Measurements from ENCODE around the gene NUDT1.
A peak's percentile ranks its signal among the peaks of the same experiment; 100 is the strongest.

Gene NUDT1

DNA sequence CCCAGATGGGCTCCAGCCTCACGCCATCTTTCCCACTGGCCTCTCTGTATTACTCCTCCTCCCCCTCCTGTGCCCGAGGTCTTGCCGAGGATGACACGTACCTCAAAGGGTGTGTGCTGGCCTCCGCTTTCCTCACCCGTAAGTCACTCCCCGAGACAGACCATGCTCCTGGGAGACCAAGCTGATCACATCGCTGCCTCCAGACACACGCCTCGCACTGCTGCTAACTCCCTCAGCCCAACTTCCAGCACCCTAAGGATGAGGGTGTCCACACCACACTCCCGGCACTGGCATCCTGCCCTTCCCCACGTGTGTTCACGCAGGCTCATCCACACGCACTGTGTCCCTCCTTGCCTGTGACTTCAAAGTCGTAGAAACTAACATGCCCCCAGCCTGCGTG lies 33.3 kb upstream of the NUDT1 start:
- no peak overlapping the region for H3K4me3 ChIP-seq (ENCODE audit: low read depth, low read length)
- DNase-seq (ENCODE audit: low read depth): no peak
- TF ChIP-seq, protein P1, sequence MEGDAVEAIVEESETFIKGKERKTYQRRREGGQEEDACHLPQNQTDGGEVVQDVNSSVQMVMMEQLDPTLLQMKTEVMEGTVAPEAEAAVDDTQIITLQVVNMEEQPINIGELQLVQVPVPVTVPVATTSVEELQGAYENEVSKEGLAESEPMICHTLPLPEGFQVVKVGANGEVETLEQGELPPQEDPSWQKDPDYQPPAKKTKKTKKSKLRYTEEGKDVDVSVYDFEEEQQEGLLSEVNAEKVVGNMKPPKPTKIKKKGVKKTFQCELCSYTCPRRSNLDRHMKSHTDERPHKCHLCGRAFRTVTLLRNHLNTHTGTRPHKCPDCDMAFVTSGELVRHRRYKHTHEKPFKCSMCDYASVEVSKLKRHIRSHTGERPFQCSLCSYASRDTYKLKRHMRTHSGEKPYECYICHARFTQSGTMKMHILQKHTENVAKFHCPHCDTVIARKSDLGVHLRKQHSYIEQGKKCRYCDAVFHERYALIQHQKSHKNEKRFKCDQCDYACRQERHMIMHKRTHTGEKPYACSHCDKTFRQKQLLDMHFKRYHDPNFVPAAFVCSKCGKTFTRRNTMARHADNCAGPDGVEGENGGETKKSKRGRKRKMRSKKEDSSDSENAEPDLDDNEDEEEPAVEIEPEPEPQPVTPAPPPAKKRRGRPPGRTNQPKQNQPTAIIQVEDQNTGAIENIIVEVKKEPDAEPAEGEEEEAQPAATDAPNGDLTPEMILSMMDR (conservative IDR thresholded peaks at IDR 0.05; ENCODE audit: low read depth, low read length): no peak

DNA sequence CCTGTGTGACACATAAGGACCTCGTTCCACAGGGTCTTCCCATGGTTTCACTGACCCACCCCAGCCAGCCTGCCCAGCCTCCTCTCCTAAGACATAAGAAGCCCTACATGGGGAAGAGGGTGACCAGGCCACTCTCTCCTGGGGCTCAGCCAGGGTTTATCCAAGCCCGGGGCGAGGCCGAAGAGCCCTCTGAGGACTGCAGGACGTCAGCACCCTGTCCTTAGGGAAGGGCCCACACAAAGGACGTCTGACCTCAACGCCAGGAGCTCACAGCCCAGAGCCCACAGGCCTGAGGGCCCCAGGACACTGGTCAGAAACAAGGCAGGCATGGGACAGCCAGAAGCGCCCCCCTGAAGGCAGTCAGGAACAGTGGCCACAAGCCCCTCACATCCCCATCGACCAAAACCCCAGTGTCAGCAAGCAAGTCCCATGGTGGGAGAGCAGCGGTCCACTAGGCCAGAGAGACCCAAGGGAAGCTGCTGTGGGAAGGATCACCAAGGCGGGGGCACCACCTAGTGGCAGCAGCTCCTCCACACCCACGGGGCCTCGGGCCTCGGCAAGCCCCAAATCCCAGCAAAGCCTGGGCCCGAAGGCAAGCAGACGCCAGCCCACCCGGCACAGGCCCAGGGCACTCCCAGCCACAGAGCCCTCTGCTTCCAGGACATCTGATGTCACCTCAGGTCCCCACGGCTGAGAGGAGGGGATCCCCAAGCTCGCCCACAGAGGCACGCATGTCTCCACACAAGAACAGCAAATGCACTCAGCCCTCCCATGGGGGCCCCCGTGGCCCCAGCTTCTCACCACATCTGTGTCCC lies 32.7 kb upstream of the NUDT1 start:
- H3K4me3 ChIP-seq (ENCODE audit: low read depth, low read length): no peak overlapping the region
- TF ChIP-seq, protein P1 (conservative IDR thresholded peaks at IDR 0.05; ENCODE audit: low read depth, low read length): peak; percentile 91
- peak; percentile 81 for DNase-seq (ENCODE audit: low read depth)

DNA sequence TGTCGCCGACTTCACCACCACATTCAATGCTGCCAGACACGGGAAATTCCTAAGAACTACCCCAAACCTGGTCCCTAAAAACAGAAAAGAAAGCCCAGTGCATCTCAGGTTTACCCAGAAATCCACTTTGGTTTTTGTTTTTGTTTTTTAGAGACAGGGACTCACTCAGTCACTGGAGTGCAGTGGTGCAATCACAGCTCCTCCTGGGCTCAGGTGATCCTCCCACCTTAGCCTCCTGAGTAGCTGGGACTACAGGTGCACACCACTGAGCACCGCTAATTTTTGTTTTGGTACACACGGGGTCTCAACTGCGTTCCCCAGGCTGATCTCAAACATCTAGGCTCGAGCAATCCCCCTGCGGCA lies 32.1 kb upstream of the NUDT1 start:
- no peak for DNase-seq (ENCODE audit: low read depth)
- no peak overlapping the region for H3K4me3 ChIP-seq (ENCODE audit: low read depth, low read length)
- TF ChIP-seq, protein P1 (conservative IDR thresholded peaks at IDR 0.05; ENCODE audit: low read depth, low read length): no peak

DNA sequence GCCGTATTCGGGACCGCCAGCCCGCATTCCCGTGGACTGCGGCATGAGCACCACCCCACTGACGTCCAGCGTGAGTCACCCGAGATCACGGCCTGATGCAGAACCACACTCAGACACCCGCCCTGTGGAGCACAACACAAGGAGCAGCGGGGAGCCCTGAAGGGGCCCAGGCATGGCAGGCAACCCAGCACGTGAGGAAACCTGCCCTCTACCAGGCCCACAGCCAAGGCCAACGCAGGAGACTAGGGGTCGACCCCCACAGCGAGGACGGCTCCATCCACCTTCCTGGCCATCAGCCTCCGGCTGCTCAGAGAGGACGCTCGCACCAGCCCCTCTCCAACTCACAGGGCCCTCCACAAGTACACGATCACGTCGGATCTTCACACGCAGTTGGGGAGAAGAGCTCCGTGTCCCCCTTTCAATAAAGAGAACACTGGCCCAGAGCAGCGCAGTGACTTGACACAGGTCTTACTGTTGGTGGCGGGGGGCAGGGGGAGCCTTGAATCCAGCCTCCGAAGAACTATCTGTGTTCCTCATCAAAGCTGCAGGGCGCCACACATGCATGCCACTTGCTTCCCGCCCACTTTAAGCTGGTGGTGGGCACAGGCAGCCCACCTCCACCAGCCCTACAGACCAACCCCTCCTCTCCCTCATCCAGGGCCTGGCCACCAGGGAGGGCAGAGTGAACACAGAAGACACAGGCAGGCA lies 31.3 kb upstream of the NUDT1 start:
- no peak for DNase-seq (ENCODE audit: low read depth)
- TF ChIP-seq, protein P1 (conservative IDR thresholded peaks at IDR 0.05; ENCODE audit: low read depth, low read length): no peak
- H3K4me3 ChIP-seq (ENCODE audit: low read depth, low read length): no peak overlapping the region

DNA sequence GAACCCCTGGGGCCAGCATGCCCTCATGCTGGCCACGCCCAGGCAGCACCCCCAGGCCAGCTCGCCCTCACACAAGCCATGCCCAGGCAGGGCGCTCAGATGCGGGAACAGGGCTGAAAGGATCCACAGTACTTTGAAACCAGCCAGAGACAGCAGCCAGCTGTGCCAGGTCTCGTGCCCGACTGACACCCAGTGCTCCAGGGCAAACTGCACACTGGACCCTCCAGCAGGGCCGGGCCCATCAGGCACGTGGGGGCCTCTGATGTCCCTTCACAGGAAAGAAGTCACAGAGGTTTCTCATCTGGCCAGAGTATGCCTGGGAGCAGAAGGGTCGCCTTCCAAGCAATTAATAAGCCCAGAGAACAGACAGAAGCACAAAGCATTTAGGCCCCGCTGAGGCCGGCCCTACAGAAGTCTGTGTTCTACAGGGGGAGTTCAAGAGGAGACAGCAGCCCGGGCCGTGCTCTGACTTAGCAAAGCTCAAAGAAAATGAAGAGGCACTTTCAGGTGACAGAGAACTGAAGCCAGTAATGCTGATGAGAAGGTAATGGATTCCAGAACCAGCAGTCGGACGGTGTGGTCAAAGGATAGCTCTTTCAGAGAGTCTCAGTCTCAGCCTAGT lies 30.7 kb upstream of the NUDT1 start:
- H3K4me3 ChIP-seq (ENCODE audit: low read depth, low read length): no peak overlapping the region
- DNase-seq (ENCODE audit: low read depth): no peak
- TF ChIP-seq, protein P1 (conservative IDR thresholded peaks at IDR 0.05; ENCODE audit: low read depth, low read length): no peak

DNA sequence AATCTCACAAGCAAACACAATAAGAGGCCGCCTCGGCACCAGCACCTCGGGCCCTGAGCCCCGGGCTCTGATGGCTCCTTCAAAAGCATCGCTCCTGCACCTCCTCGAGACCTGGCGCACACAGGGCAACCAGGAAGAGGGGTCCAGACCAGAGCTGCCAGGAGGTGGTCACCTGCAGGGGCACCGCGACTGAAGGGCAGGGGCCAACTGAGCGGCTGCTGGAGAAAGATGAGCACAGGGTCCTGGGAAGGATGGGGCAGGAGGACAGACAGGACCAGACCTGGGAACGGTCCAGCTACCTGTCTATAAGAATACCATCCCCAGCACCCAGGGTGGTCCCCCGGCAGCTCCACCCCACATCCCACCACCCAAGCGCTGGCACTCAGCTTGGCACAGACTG lies 30.1 kb upstream of the NUDT1 start:
- TF ChIP-seq, protein P1 (conservative IDR thresholded peaks at IDR 0.05; ENCODE audit: low read depth, low read length): no peak
- no peak overlapping the region for H3K4me3 ChIP-seq (ENCODE audit: low read depth, low read length)

More for the DNA sequence above, 30.1 kb upstream of the NUDT1 start:
- DNase-seq (ENCODE audit: low read depth): no peak

Data from choroid plexus epithelial cell (primary cell).